Transverse colon (tissue), 4 donors: ENCODE data around the gene MOV10L1. TPM values are rescaled to one million over a fixed set of nuclear protein-coding genes. Genes with fewer than 3 reads are reported as not detected.

Experiments used
- DNase-seq: peaks from one replicate; pipeline ENCODE4 v3.0.0-alpha.2; 2019
- H3K27ac ChIP-seq, 4 donors: fragments of 200-600 bp; sonication (generic); 2 replicates each; pipeline ENCODE4 v1.5.1; 2016 to 2018; ENCODE audit warnings: inconsistent platforms in 4 of 4
- H3K27me3 ChIP-seq: fragments of 200-600 bp; sonication (generic); 2 replicates; pipeline ENCODE4 v1.5.1; 2017; ENCODE audit warnings: inconsistent platforms
- H3K36me3 ChIP-seq, 4 donors: fragments of 200-600 bp; sonication (generic); 2 replicates each; pipeline ENCODE4 v1.5.1; 2017 to 2019; ENCODE audit warnings: inconsistent platforms in 4 of 4
- H3K4me1 ChIP-seq, 4 donors: fragments of 200-600 bp; sonication (generic); 2 replicates each; pipeline ENCODE4 v1.5.1; 2017 to 2020; ENCODE audit warnings: inconsistent platforms in 4 of 4
- H3K4me3 ChIP-seq, 4 donors: fragments of 200-600 bp; sonication (generic); 1 replicate in 1 of 4; 2 replicates in 3 of 4; pipeline versions ENCODE4 v1.5.1 to v1.6.1; 2017 to 2019; ENCODE audit warnings: inconsistent platforms in 4 of 4
- H3K9me3 ChIP-seq, 2 donors: fragments of 200-600 bp; sonication (generic); 2 replicates each; pipeline ENCODE4 v1.5.1; 2017 to 2019; ENCODE audit warnings: inconsistent platforms in 2 of 2
- CTCF ChIP-seq, 5 experiments: fragments of 200-600 bp in 3 of 5; fragments of 450-650 bp in 2 of 5; sonication (generic) in 3 of 5; IDR thresholded peaks; 1 replicate in 2 of 5; 2 replicates in 3 of 5; pipeline ENCODE4 v1.5.1; 2016 to 2017; ENCODE audit warnings: antibody characterized with exemption in 5 of 5, inconsistent platforms in 3 of 5, mild to moderate bottlenecking in 2 of 5, moderate library complexity in 1 of 5
- EP300 ChIP-seq: sonication (generic); formaldehyde crosslinking; IDR thresholded peaks from one replicate; pipeline ENCODE4 v1.6.1; 2017; ENCODE audit warnings: antibody characterized with exemption, low read depth
- POLR2A ChIP-seq: fragments of 450-650 bp; IDR thresholded peaks from one replicate; pipeline ENCODE4 v1.6.1; 2016; ENCODE audit warnings: antibody characterized with exemption, mild to moderate bottlenecking, moderate library complexity
- POLR2AphosphoS5 ChIP-seq, 3 donors: sonication (generic); formaldehyde crosslinking; IDR thresholded peaks; one replicate each; pipeline ENCODE4 v1.6.1; 2016; ENCODE audit warnings: antibody characterized with exemption in 3 of 3
- WGBS, 2 donors: methylation state at CpG; one replicate each; pipeline ENCODE4 v1.1.5; 2018; ENCODE audit warnings: low coverage in 1 of 2; 5-methylcytosine and 5-hydroxymethylcytosine counted together
- in situ Hi-C, 4 donors: fragments of 200-750 bp; cut with MboI; loops; one replicate each; pipeline versions ENCODE4 v1.15.0 to v1.15.1; 2017; ENCODE audit warnings: low sequenced_read_pairs in 3 of 4, low pct_ligation_motif_present in 1 of 4, low pct_unique_long_range_greater_than_20kb in 1 of 4
- intact Hi-C: fragments of 100-400 bp; cut with DNase I; formaldehyde crosslinking; loops from one replicate; pipeline ENCODE4 v1.15.1; 2023; ENCODE audit warnings: low total_unique reads
- total RNA-seq, 4 donors: library from RNA; depleted of rRNA; stranded (reverse); fragments of >200 nt; gene quantifications; one replicate each; pipeline ENCODE4 v1.1.0, GENCODE V29; 2016

Gene MOV10L1
- total RNA-seq, 4 donors from 2014 or later = 0.20 to 0.48 (median 0.41) TPM; not detected in 1

GRCh38 chr22:50150161-50151129 lies 60.6 kb downstream of the MOV10L1 start:
- 86% methylated on average over 35 of the region's 35 CpGs; no CpG with 5 or more reads in 1 of the 2 donors for WGBS, 2 donors
- Histone ChIP-seq H3K36me3 (no peaks in the 10 kb centered on the region), H3K4me3 (no peak overlapping the region), H3K4me1 (no peaks in the 10 kb centered on the region), H3K27ac (no peak overlapping the region), H3K27me3 (peaks cover 5% of the 10 kb centered on the region), H3K9me3 (no peaks in the 10 kb centered on the region)
- DNase-seq = no peak
- intact Hi-C loops = loop anchor here (5.0 kb wide), 1 partner anchor 62 kb away; no protein-coding TSS in a partner anchor
- TF ChIP-seq POLR2AphosphoS5 (IDR thresholded peaks at IDR 0.05) (no peak), EP300 (no peak), POLR2A (no peak), CTCF (IDR thresholded peaks at IDR 0.05) (no peak)
- in situ Hi-C loops = no loop called here

DNA sequence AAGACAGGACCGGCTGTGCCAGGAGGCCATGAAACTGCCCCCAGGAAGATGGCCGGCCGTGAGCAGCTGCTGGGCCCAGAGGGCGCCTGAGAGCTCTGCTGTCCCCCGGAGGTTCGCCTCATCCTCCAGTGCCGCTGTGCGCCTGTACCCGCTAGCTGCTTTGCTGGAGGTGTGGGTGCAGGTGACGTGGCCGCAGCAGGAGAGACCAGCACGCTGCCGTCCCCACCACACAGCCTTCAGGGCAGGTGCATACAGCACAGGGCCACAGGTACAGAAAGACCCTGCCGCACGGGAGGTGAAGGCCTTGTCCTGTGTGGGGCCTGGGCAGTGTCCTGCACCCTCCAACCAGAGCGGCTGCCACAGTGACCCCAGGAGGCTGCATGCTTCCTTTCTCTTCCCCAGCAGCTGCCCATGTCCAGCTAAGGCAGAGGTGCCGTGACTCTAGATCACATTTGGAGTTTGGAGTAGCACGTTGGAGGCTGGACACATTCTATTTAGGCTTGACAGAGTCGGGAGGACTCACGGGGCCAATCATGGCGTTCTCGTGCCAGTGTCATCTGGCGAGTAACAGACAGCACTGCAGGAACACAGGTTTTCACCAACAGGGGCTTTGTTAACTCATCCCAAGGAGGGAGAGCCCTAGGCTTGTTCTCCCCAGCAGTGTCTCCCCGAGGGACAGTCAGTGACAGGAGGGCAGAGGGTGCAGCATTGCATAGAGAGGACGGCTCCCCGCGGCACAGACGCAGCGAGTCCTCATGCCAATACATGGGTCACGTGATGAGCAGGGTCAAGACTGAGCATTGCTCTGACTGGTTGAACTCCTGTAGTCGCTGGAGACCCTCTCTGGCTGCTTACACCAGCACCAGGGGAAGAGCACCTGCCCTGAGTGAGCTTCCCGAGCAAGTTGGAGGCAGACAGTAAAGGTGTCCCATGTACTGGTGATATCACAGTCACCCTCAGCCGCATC lies 62.0 kb downstream of the MOV10L1 start:
- no peaks in the 10 kb centered on the region for H3K9me3 ChIP-seq
- TF ChIP-seq EP300 (no peak), POLR2AphosphoS5 (IDR thresholded peaks at IDR 0.05) (no peak), CTCF (IDR thresholded peaks at IDR 0.05) (no peak), POLR2A (no peak)

DNA sequence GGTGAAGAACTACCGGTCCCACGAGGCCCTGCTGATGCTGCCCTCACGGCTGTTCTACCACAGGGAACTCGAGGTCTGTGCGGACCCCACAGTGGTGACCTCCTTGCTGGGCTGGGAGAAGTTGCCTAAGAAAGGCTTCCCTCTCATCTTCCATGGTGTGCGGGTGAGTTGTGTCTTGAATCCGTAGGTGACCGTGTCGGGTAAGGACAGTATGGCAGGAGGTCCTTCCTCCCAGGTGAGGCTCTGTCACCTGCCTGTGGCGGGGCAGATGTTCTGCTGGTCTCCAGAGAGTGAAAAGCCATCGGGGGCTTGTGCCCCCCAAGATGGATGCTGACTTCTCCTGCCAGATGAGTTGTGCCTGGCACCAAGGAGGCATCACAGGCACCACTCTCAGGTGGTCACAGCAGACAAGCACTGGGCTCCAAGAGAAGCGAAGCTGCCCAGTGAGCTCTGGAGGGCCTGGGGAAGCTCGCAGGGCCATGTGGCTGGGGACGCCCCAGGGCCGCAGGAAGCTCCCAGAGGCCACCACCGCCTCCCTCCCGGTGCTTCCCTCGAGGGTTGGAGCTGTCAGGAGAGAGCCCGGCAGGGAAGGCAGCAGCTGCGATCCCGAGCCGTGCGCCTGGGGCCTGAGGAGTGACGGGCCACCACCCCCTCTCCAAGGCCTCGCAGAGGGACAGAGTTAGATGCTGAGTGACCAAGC lies 63.4 kb downstream of the MOV10L1 start:
- Histone ChIP-seq H3K4me3 (no peak overlapping the region), H3K36me3 (no peaks in the 10 kb centered on the region), H3K27me3 (no peaks in the 10 kb centered on the region), H3K4me1 (no peaks in the 10 kb centered on the region), H3K9me3 (no peaks in the 10 kb centered on the region), H3K27ac (no peak overlapping the region)
- no peak for DNase-seq
- TF ChIP-seq POLR2AphosphoS5 (IDR thresholded peaks at IDR 0.05) (no peak), CTCF (IDR thresholded peaks at IDR 0.05) (no peak), POLR2A (no peak), EP300 (no peak)
- in situ Hi-C loops = no loop called here
- intact Hi-C loops = loop anchor here (5.0 kb wide), 1 partner anchor 59 kb away; no protein-coding TSS in a partner anchor
- WGBS, 2 donors = 86 to 90% methylated on average over 2 to 25 of the region's 25 CpGs

More for the DNA sequence above, 62.0 kb downstream of the MOV10L1 start:
- Histone ChIP-seq H3K4me1 (no peaks in the 10 kb centered on the region), H3K27me3 (no peaks in the 10 kb centered on the region), H3K4me3 (no peak overlapping the region), H3K27ac (no peak overlapping the region), H3K36me3 (no peaks in the 10 kb centered on the region)
- intact Hi-C loops = loop anchor here (5.0 kb wide), 1 partner anchor 60 kb away; no protein-coding TSS in a partner anchor
- WGBS, 2 donors = 83% methylated on average over 24 of the region's 33 CpGs; no CpG with 5 or more reads in 1 of the 2 donors
- DNase-seq = no peak
- in situ Hi-C loops = no loop called here
